Keratinocyte (primary cell): ENCODE results near the gene CCDC40.

Experiments used
- CTCF ChIP-seq, 3 experiments: IDR thresholded peaks in 1 of 3; conservative IDR thresholded peaks in 1 of 3; optimal IDR thresholded peaks in 1 of 3; 2 replicates in 2 of 3; 3 replicates in 1 of 3; pipeline versions ENCODE3 to v1.5.1; 2011; ENCODE audit warnings: low read length in 3 of 3, mild to moderate bottlenecking in 3 of 3, moderate library complexity in 2 of 3, control low read depth in 1 of 3, inconsistent platforms in 1 of 3; ENCODE audit not compliant: insufficient read depth in 2 of 3; ENCODE audit errors: extremely low read depth in 1 of 3
- EZH2 ChIP-seq: IDR thresholded peaks from one replicate; pipeline ENCODE4 v1.6.1; 2012; ENCODE audit warnings: inconsistent platforms, mild to moderate bottlenecking, low read length, moderate library complexity

- TF ChIP-seq CTCF (optimal IDR thresholded peaks at IDR 0.05 in 1 of 3, IDR thresholded peaks at IDR 0.05 in 1 of 3, conservative IDR thresholded peaks at IDR 0.05 in 1 of 3; ENCODE audit: extremely low read depth in 1 of 3, insufficient read depth in 2 of 3, low read length in 3 of 3) (no peak), EZH2 (no peak)
Observed at GRCh38 chr17:80000981-80001775, 35.3 kb upstream of the CCDC40 start.
